K562 (cell line): Measurements from ENCODE around the gene UNC13A. TPM values are rescaled to one million over a fixed set of nuclear protein-coding genes. Genes with fewer than 3 reads are reported as not detected.

Experiments used
- ATAC-seq: fragments of 200-7000 bp; cut with Tn5 transposase; 3 replicates; pipeline ENCODE4 v1.9.1; 2020; ENCODE audit warnings: moderate library complexity
- BruUV-seq: library from RNA; stranded (reverse); fragments of 400-500 nt; replicated peaks from 2 replicates; lab custom pipeline; 2021; lab: Mats Ljungman, UMichigan
- CTCF ChIA-PET: fragments of 300-600 bp; formaldehyde crosslinking; extraction: SDS; loops from one replicate; lab custom pipeline; 2021; ENCODE audit warnings: low intra/inter-chr PET ratio; lab: Yijun Ruan, JAX
- POLR2A ChIA-PET: fragments of 300-600, 350-650 bp; sonication (Branson Sonifier 250); formaldehyde crosslinking; extraction: SDS; loops from one replicate; lab custom pipeline; 2021; ENCODE audit warnings: antibody characterized with exemption, inconsistent platforms; lab: Yijun Ruan, JAX
- DNase-seq, 4 experiments: peaks; one replicate each; pipeline versions ENCODE4 v3.0.0 to v3.0.0-alpha.2; 2011 to 2018; ENCODE audit warnings: low spot score in 3 of 4, mixed read lengths in 3 of 4; ENCODE audit errors: extremely low read depth in 1 of 4
- FAIRE-seq: peaks from 2 replicates; lab custom pipeline; 2011; peaks lifted over from hg19 to GRCh38; lab: Jason Lieb, UNC
- H2AFZ ChIP-seq: 2 replicates; pipeline ENCODE4 v1.6.0; 2011; ENCODE audit warnings: low read depth, low read length, control low read depth, inconsistent platforms
- H3K27ac ChIP-seq: fragments of 200-600 bp; 3 replicates; pipeline ENCODE4 v1.8.0; 2011; ENCODE audit warnings: low read depth, mild to moderate bottlenecking, control low read depth, inconsistent platforms, low read length, moderate library complexity, mixed read lengths; ENCODE audit errors: extremely low read depth
- H3K27me3 ChIP-seq, 2 experiments: fragments of 300-600 bp in 1 of 2; 2 replicates in 1 of 2; 3 replicates in 1 of 2; pipeline versions ENCODE4 v1.6.0 to v1.8.0; 2011; ENCODE audit warnings: inconsistent platforms in 2 of 2, low read length in 2 of 2, mild to moderate bottlenecking in 1 of 2, mixed read lengths in 1 of 2, moderate library complexity in 1 of 2; ENCODE audit not compliant: control insufficient read depth in 2 of 2, insufficient read depth in 2 of 2
- H3K36me3 ChIP-seq: fragments of 300-600 bp; 3 replicates; pipeline ENCODE4 v1.8.0; 2011; ENCODE audit warnings: mild to moderate bottlenecking, low read length, inconsistent platforms; ENCODE audit not compliant: control insufficient read depth, insufficient read depth
- H3K4me1 ChIP-seq, 2 experiments: fragments of 200-600 bp in 1 of 2; replicated peaks in 1 of 2; 2 replicates in 1 of 2; 3 replicates in 1 of 2; pipeline versions ENCODE4 v1.5.1 to v1.8.0; 2011; ENCODE audit warnings: inconsistent platforms in 2 of 2, low read length in 2 of 2, mild to moderate bottlenecking in 1 of 2, mixed read lengths in 1 of 2, moderate library complexity in 1 of 2; ENCODE audit not compliant: control insufficient read depth in 2 of 2, insufficient read depth in 2 of 2
- H3K4me2 ChIP-seq: 2 replicates; pipeline ENCODE4 v1.6.1; 2011; ENCODE audit warnings: low read length, control low read depth, inconsistent platforms, mixed read lengths; ENCODE audit not compliant: insufficient read depth
- H3K4me3 ChIP-seq: fragments of 200-600 bp; sonication (generic), shearing (Covaris generic); 2 replicates; pipeline ENCODE4 v1.5.1; 2016; ENCODE audit warnings: control low read depth, inconsistent platforms
- H3K79me2 ChIP-seq: fragments of 200-600 bp; 3 replicates; pipeline ENCODE4 v1.8.0; 2011; ENCODE audit warnings: low read length, inconsistent platforms; ENCODE audit not compliant: control insufficient read depth, insufficient read depth
- H3K9ac ChIP-seq, 2 experiments: 2 replicates each; pipeline versions ENCODE4 v1.6.0 to v1.6.1; 2011; ENCODE audit warnings: low read depth in 2 of 2, low read length in 2 of 2, control low read depth in 1 of 2, inconsistent platforms in 1 of 2, mild to moderate bottlenecking in 1 of 2, mixed read lengths in 1 of 2; ENCODE audit not compliant: insufficient read depth in 1 of 2
- H3K9me1 ChIP-seq: one replicate; pipeline ENCODE4 v1.6.0; 2011; ENCODE audit warnings: inconsistent platforms, mild to moderate bottlenecking, low read length, moderate library complexity; ENCODE audit not compliant: control insufficient read depth, insufficient read depth
- H3K9me3 ChIP-seq: replicated peaks from 2 replicates; pipeline ENCODE4 v1.5.1; 2011; ENCODE audit warnings: low read depth, low read length, inconsistent platforms; ENCODE audit not compliant: control insufficient read depth, insufficient read depth
- H4K20me1 ChIP-seq: replicated peaks from 2 replicates; pipeline ENCODE4 v1.6.1; 2011; ENCODE audit warnings: low read length, inconsistent platforms, mixed read lengths; ENCODE audit not compliant: control insufficient read depth, insufficient read depth
- ARID2 ChIP-seq: fragments of 450-650 bp; IDR thresholded peaks from 2 replicates; pipeline ENCODE4 v1.6.1; 2017; ENCODE audit warnings: antibody characterized with exemption, mild to moderate bottlenecking
- DEAF1 ChIP-seq: fragments of 450-650 bp; formaldehyde crosslinking; IDR thresholded peaks from 2 replicates; pipeline ENCODE4 v1.4.0; 2020; ENCODE audit warnings: mild to moderate bottlenecking, moderate library complexity
- FOXM1 ChIP-seq, 2 experiments: fragments of 450-650 bp in 1 of 2; sonication (generic) in 1 of 2; formaldehyde crosslinking in 1 of 2; IDR thresholded peaks; 2 replicates each; pipeline versions ENCODE4 v1.6.1 to v1.9.0; 2017 to 2022; ENCODE audit warnings: low read depth in 2 of 2, mild to moderate bottlenecking in 2 of 2, missing genetic modification reagents in 1 of 2, moderate library complexity in 1 of 2
- HDGF ChIP-seq: fragments of 450-650 bp; IDR thresholded peaks from 2 replicates; pipeline ENCODE4 v1.6.1; 2016
- KDM4B ChIP-seq, 2 experiments: fragments of 450-650 bp in 1 of 2; sonication (generic) in 1 of 2; IDR thresholded peaks; 2 replicates each; pipeline ENCODE4 v1.6.1; 2016 to 2017; ENCODE audit warnings: borderline replicate concordance in 2 of 2, antibody characterized with exemption in 1 of 2, low read depth in 1 of 2, mild to moderate bottlenecking in 1 of 2
- MTA1 ChIP-seq: fragments of 450-650 bp; IDR thresholded peaks from 2 replicates; pipeline ENCODE4 v1.6.1; 2017; ENCODE audit warnings: borderline replicate concordance
- PBX2 ChIP-seq, 2 experiments: IDR thresholded peaks in 1 of 2; conservative IDR thresholded peaks in 1 of 2; 2 replicates each; pipeline ENCODE4 v1.6.1; 2016; ENCODE audit warnings: low read depth in 2 of 2, mild to moderate bottlenecking in 1 of 2, missing compliant biosample characterization in 1 of 2, missing genetic modification characterization in 1 of 2, moderate library complexity in 1 of 2
- RBFOX2 ChIP-seq: fragments of 200-400 bp; formaldehyde crosslinking; IDR thresholded peaks from 2 replicates; pipeline ENCODE4 v1.6.1; 2017; ENCODE audit warnings: low read depth, mild to moderate bottlenecking, low read length, moderate library complexity
- TCF3 ChIP-seq: sonication (generic); formaldehyde crosslinking; IDR thresholded peaks from 2 replicates; pipeline ENCODE4 v1.4.0; 2020; ENCODE audit warnings: mild to moderate bottlenecking, missing genetic modification reagents
- TFE3 ChIP-seq: fragments of 450-650 bp; formaldehyde crosslinking; IDR thresholded peaks from 2 replicates; pipeline ENCODE4 v1.4.0; 2020; ENCODE audit warnings: mild to moderate bottlenecking, mixed read lengths
- ZNF212 ChIP-seq: fragments of 450-650 bp; formaldehyde crosslinking; IDR thresholded peaks from 2 replicates; pipeline ENCODE4 v1.4.0; 2020; ENCODE audit warnings: mild to moderate bottlenecking
- ZNF280B ChIP-seq: fragments of 250-450 bp; sonication (Bioruptor Pico); IDR thresholded peaks from 2 replicates; pipeline ENCODE4 v1.5.1; 2021; ENCODE audit warnings: mild to moderate bottlenecking
- WGBS: fragments of 100-300 bp; shearing (Covaris generic); methylation state at CpG from one replicate; pipeline ENCODE4 v1.1.6; 2016; ENCODE audit warnings: low coverage, mixed read lengths; ENCODE audit not compliant: insufficient coverage; ENCODE audit errors: missing lambda C conversion rate; 5-methylcytosine and 5-hydroxymethylcytosine counted together
- in situ Hi-C: fragments of 300-500 bp; cut with MboI; formaldehyde crosslinking; loops from 4 replicates; pipeline ENCODE4 v1.15.0; 2018; ENCODE audit warnings: inconsistent platforms, mixed read lengths
- intact Hi-C: fragments of 100-400 bp; cut with micrococcal nuclease; formaldehyde crosslinking; loops from 2 replicates; pipeline ENCODE4 v1.14.2; 2022
- polyA plus RNA-seq, 8 experiments: library from polyadenylated mRNA; depleted of rRNA in 4 of 8; stranded (reverse) in 5 of 8; unstranded in 3 of 8; fragments of >200 nt; fragmentation: Nextera tagmentation in 2 of 8; fragmentation: Illumina TruSeq in 1 of 8; extraction: Ambion mirVana in 2 of 8; extraction: Trizol in 1 of 8; gene quantifications; 2 replicates each; pipeline versions ENCODE4 v1.2.1 to v1.2.3, GENCODE V29; 2011 to 2014; ENCODE audit warnings: inconsistent platforms in 1 of 8, missing spikeins in 1 of 8
- total RNA-seq, 7 experiments: library from RNA; depleted of rRNA in 6 of 7; stranded (reverse); fragments of >200 nt in 6 of 7; fragmentation: Illumina TruSeq in 2 of 7; extraction: Trizol in 2 of 7; gene quantifications; 2 replicates each; pipeline versions ENCODE4 v1.2.1 to v1.2.3, GENCODE V29; 2011 to 2021; ENCODE audit warnings: low replicate concordance in 1 of 7

Gene UNC13A
- total and polyA plus RNA-seq, 9 of the 15 experiments (the other 6 are each of a cell fraction or from before 2014, with no cell fraction given): 0.03 to 1.0 (median 0.25) TPM

- Histone ChIP-seq H3K79me2 (peaks cover 9% of the 10 kb centered on the region; the same call in 1 of the 3 replicates), H3K4me1 (peaks cover 13 to 58% of the 10 kb centered on the region in 2 experiments), H2AFZ (no peak overlapping the region), H3K4me2 (no peak overlapping the region), H3K27me3 (no peaks in the 10 kb centered on the region), H3K27ac (no peak overlapping the region), H3K9ac (peak overlapping the region in 1 of 2 experiments; percentile 61; a peak in 2 of 4 replicates), H4K20me1 (peaks cover 44% of the 10 kb centered on the region), H3K9me1 (peaks cover 12% of the 10 kb centered on the region), H3K9me3 (no peaks in the 10 kb centered on the region), H3K36me3 (peaks cover 76% of the 10 kb centered on the region), H3K4me3 (no peak overlapping the region)
- FAIRE-seq (no peak), ATAC-seq (no peak), DNase-seq (no peak)
- in situ Hi-C loops (no loop called here), intact Hi-C loops (no loop called here)
- no peak for TF ChIP-seq KDM4B (IDR thresholded peaks at IDR 0.05; ENCODE audit: borderline replicate concordance in 2 of 2, low read depth in 1 of 2)
- TF ChIP-seq MTA1: no peak
- TF ChIP-seq ZNF280B (CRISPR knock-in tag): no peak
- TF ChIP-seq ARID2: no peak
- TF ChIP-seq RBFOX2: 0 out of 2 replicates have a peak, but pooled peaks have one; percentile 27
- no peak for TF ChIP-seq DEAF1
- TF ChIP-seq ZNF212 (CRISPR knock-in tag): no peak
- TF ChIP-seq FOXM1 (IDR thresholded peaks at IDR 0.05; ENCODE audit: low read depth): no peak
- TF ChIP-seq FOXM1 (CRISPR knock-in tag; IDR thresholded peaks at IDR 0.05; ENCODE audit: low read depth): 0 out of 2 replicates have a peak, but pooled peaks have one; percentile 43
- TF ChIP-seq PBX2 (CRISPR knock-in tag; IDR thresholded peaks at IDR 0.05; ENCODE audit: low read depth): no peak
- TF ChIP-seq PBX2 (tag; conservative IDR thresholded peaks at IDR 0.05; ENCODE audit: low read depth): no peak
- no peak for TF ChIP-seq TCF3 (CRISPR knock-in tag)
- TF ChIP-seq TFE3 (CRISPR knock-in tag): no peak
- no peak for TF ChIP-seq HDGF
- BruUV-seq: no TSS peak
- ChIA-PET POLR2A (interaction anchor here (0.6 to 1.7 kb wide), 2 partner anchors 21 to 274 kb away, joined by 3 to 8 read pairs; partner anchors contain the start of gene ABHD8), CTCF (no interaction called here)
- WGBS: 94% methylated on average over 11 of the region's 22 CpGs
Measured at GRCh38 chr19:17577457-17578097, 110.6 kb downstream of the UNC13A start.
